WTC11 (cell line): ENCODE measurements around the gene ZNF146.

Experiments
- CTCF ChIP-seq: fragments of 200-600 bp; IDR thresholded peaks from 2 replicates; pipeline ENCODE4 v1.8.0; 2022; ENCODE audit warnings: antibody characterized with exemption
- FOXJ3 ChIP-seq: sonication (generic); formaldehyde crosslinking; IDR thresholded peaks from 2 replicates; pipeline ENCODE4 v1.9.0; 2021; ENCODE audit warnings: missing genetic modification reagents, mild to moderate bottlenecking, borderline replicate concordance
- ZNF219 ChIP-seq: sonication (generic); formaldehyde crosslinking; IDR thresholded peaks from 2 replicates; pipeline ENCODE4 v1.8.0; 2023; ENCODE audit warnings: missing genetic modification reagents, mild to moderate bottlenecking, borderline replicate concordance
- TF ChIP-seq, protein P1 (sequence below): sonication (generic); formaldehyde crosslinking; conservative IDR thresholded peaks from 2 replicates; pipeline ENCODE4 v1.8.1; 2022; ENCODE audit warnings: mild to moderate bottlenecking, missing genetic modification reagents

DNA sequence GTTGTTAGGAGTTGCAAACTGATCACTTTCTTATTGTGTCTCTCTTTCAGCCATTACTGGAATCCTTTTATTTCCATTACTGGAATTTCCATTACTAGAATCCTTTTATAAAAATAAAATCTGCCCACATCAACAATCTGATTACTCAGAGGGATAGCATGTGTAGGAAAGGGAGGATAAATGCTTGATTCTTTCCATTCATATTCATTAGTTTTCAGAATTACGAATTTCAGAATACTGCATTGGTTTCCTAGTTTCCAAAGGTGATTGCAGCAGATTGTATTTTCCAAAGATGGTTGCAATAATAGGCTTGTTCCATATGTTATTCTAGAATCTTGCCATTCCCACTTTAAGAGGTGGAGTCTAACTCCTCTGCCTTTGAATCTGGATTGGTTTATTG lies 37.1 kb downstream of the ZNF146 start:
- TF ChIP-seq ZNF219 (CRISPR knock-in tag) (no peak), CTCF (no peak), FOXJ3 (no peak)
- TF ChIP-seq, protein P1, sequence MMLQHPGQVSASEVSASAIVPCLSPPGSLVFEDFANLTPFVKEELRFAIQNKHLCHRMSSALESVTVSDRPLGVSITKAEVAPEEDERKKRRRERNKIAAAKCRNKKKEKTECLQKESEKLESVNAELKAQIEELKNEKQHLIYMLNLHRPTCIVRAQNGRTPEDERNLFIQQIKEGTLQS (CRISPR knock-in tag) = no peak
